Activated CD4-positive, alpha-beta memory T cell treated with anti-CD3 and anti-CD28 coated beads, Interleukin-2, amount 10 ng/mL, durations not matched to agents 7 days and 5 days (primary cell): ENCODE results near the gene AXIN1. TPM values are rescaled to one million over a fixed set of nuclear protein-coding genes. Genes with fewer than 3 reads are reported as not detected.

Experiments used
- CTCF ChIA-PET: fragments of 350-600 bp; sonication (Branson Sonifier 250); formaldehyde crosslinking; loops from one replicate; lab custom pipeline; 2021; ENCODE audit warnings: antibody characterized with exemption, inconsistent platforms; lab: Charles Lee
- POLR2A ChIA-PET: fragments of 350-600 bp; sonication (Branson Sonifier 250); formaldehyde crosslinking; loops from one replicate; lab custom pipeline; 2021; ENCODE audit warnings: antibody characterized with exemption; lab: Charles Lee
- DNase-seq: peaks from one replicate; pipeline ENCODE4 v3.0.0-alpha.2; 2020
- H3K27ac Mint-ChIP-seq: one replicate; pipeline ENCODE4 v1.8.0; 2021; ENCODE audit warnings: mild to moderate bottlenecking, mixed read lengths
- H3K27me3 Mint-ChIP-seq: one replicate; pipeline ENCODE4 v1.8.0; 2021; ENCODE audit warnings: mixed read lengths
- H3K36me3 Mint-ChIP-seq: one replicate; pipeline ENCODE4 v1.8.0; 2021; ENCODE audit warnings: low read depth, mixed read lengths
- H3K4me1 Mint-ChIP-seq: one replicate; pipeline ENCODE4 v1.8.0; 2021; ENCODE audit warnings: mixed read lengths
- H3K4me3 Mint-ChIP-seq: one replicate; pipeline ENCODE4 v1.8.0; 2021; ENCODE audit warnings: mild to moderate bottlenecking, mixed read lengths
- H3K9me3 Mint-ChIP-seq: one replicate; pipeline ENCODE4 v1.8.0; 2021; ENCODE audit warnings: mixed read lengths
- total RNA-seq, 2 experiments: library from RNA; stranded (reverse); gene quantifications; one replicate each; pipeline ENCODE4 v1.2.3, GENCODE V29; 2021

AXIN1 gene
- total RNA-seq, 2 experiments from 2014 or later, result 25.4 to 25.7 TPM

DNA sequence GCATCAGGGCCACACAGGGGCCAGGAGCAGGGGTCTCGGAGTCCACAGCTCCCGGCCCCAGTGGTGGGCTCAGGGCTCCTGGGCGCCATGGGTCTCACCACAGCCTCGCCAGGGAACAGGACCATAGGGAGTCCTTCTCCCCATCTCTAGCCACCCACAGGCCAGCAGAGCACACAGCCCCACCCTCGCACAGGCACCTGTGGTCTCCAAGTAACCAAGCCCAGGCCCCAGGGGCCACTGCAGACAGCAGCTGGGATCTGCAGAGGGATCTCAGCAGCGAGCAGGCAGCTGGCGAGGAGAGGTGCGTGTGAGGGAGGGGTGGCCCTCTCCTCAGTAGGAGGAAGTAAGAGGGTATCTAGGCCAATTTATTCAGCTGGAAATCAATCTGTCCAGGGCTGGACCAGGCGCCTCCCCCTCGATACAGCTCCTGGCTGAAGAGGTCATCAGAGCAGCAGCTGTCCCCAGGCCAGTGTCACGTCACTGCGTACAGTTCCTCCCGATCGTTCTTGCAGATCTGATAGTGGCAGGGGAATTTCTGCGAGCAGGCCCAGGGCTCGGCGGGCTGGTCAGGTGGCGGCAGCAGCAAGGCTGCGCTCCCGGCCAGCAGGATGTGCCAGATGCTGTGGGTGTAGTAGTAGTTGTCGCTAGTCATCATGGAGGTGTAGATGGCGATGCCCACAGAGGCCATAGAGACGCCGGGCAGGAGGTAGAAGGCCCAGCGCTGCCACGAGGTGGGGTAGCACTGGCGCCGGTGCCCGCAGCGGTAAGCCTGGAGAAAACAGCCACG is 19.2 kb upstream of the AXIN1 start:
- POLR2A ChIA-PET, result interaction anchor here (1.8 to 3.1 kb wide), 2 partner anchors 9 to 10 kb away, joined by 5 to 23 read pairs; partner anchors contain the start of gene PGAP6
- no peak overlapping the region for H3K4me3 Mint-ChIP-seq
- H3K36me3 Mint-ChIP-seq, result peaks cover 16% of the 10 kb centered on the region
- H3K27ac Mint-ChIP-seq, result no peak overlapping the region
- CTCF ChIA-PET, result no interaction called here
- DNase-seq, result no peak
- H3K27me3 Mint-ChIP-seq, result no peaks in the 10 kb centered on the region
- peaks cover 18% of the 10 kb centered on the region for H3K4me1 Mint-ChIP-seq
- H3K9me3 Mint-ChIP-seq, result no peaks in the 10 kb centered on the region

DNA sequence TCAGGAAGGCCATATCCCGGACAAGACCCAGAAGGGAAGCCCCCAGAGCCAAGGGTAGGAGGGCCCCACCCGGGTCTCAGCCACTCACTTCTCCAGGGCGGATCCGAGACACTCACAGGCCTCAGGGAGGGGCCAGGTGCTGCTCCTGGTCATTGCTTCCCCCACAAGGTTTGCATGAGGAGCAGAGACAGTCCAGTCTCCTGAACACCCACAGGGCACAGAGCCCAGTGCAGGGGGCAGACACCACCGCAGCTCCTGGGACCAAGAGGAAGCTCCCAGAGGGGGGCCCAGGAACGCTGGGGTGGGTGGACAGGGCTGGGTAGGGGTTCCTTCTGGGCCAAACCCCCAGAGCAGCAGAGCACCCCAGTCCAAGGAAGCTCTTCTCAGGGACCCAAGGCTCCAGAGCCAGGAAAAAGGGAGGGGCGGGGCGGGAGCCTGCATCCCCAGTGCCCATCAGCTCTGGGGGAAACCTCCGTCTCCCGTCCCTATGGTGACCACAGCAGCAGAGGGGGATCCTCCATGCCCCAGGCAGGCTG is 18.5 kb upstream of the AXIN1 start:
- no peak for DNase-seq
- Mint-ChIP-seq H3K9me3 (no peaks in the 10 kb centered on the region), H3K36me3 (peaks cover 16% of the 10 kb centered on the region), H3K4me3 (peak overlapping the region; percentile 82), H3K27me3 (no peaks in the 10 kb centered on the region), H3K27ac (peak overlapping the region; percentile 77), H3K4me1 (peaks cover 18% of the 10 kb centered on the region)
- ChIA-PET CTCF (interaction anchor here (1.0 to 1.9 kb wide), 3 partner anchors 9 to 264 kb away, joined by 3 to 8 read pairs (median 6); partner anchors contain the start of gene AXIN1), POLR2A (interaction anchor here (1.0 to 3.1 kb wide), 3 partner anchors 9 to 11 kb away, joined by 3 to 23 read pairs (median 5); partner anchors contain the start of gene PGAP6)

DNA sequence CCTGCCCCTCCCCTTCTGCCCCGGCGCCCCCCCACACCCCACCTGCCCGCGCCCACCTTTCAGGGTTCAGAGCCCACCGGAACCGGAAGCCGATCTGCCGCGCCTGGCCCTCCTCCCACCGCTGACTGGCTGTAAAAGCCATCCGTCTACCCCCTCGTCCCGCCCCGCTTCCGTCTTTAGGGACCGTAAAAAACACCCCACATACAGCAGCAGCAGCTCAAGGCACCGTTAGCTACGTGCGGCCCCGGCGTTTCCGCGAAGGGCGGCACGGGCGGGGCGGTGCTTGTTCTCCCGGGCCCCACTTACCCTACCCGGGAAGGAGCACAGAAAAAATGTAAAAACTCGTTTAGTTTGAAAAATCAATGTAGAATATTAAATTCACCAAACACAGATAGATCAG is 17.9 kb upstream of the AXIN1 start, which contains the start of gene MRPL28:
TSS of gene MRPL28 (minus strand) at position 96 of the 400 bp plus-strand sequence. CDS start 320 bp downstream, outside the sequence.
- ChIA-PET CTCF (interaction anchor here (1.0 to 1.9 kb wide), 3 partner anchors 9 to 263 kb away, joined by 3 to 8 read pairs (median 6); partner anchors contain the start of gene AXIN1), POLR2A (interaction anchor here (1.0 to 3.1 kb wide), 4 partner anchors 8 to 17 kb away, joined by 3 to 23 read pairs (median 4); partner anchors contain the start of gene PGAP6)
- Mint-ChIP-seq H3K9me3 (no peaks in the 10 kb centered on the region), H3K4me1 (peaks cover 18% of the 10 kb centered on the region), H3K27me3 (no peaks in the 10 kb centered on the region), H3K36me3 (peaks cover 16% of the 10 kb centered on the region), H3K27ac (peak within 1 kb of the TSS; percentile 77), H3K4me3 (peak within 1 kb of the TSS; percentile 82)
- DNase-seq, result peak; percentile 96

DNA sequence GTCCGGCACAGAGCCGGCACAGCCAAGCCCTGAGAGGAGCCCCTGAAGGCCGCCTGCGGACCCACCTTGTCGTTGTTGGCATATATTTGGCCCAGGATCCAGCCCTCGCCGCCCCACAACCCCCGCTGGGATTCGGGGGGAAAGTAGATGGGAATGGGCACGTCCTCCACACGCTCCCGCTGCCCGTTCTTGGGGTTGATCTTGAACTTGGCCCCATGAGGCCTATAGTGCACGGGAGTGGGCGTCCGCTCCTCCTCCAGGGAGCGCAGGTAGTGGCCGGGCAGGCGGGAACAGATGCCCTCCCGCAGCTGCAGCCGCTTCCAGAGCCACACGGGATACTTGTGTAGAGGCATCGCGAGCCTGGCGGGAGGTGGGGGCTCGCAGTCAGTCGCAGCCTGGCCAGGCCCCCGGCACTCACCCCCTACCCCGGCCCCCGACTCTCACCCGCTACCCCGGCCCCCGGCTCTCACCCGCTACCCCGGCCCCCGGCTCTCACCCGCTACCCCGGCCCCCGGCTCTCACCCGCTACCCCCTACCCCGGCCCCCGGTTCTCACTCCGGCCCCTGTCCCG is 17.4 kb upstream of the AXIN1 start:
- peaks cover 18% of the 10 kb centered on the region for H3K4me1 Mint-ChIP-seq
- H3K27me3 Mint-ChIP-seq, result no peaks in the 10 kb centered on the region
- peaks cover 16% of the 10 kb centered on the region for H3K36me3 Mint-ChIP-seq
- no peak for DNase-seq
- H3K9me3 Mint-ChIP-seq, result no peaks in the 10 kb centered on the region
- peak overlapping the region; percentile 82 for H3K4me3 Mint-ChIP-seq
- POLR2A ChIA-PET, result interaction anchor here (1.0 to 3.1 kb wide), 4 partner anchors 10 to 141 kb away, joined by 3 to 23 read pairs (median 4); partner anchors contain the start of genes LUC7L and PGAP6
- CTCF ChIA-PET, result interaction anchor here (1.0 to 1.9 kb wide), 3 partner anchors 8 to 263 kb away, joined by 3 to 8 read pairs (median 6); partner anchors contain the start of gene AXIN1
- no peak overlapping the region for H3K27ac Mint-ChIP-seq

DNA sequence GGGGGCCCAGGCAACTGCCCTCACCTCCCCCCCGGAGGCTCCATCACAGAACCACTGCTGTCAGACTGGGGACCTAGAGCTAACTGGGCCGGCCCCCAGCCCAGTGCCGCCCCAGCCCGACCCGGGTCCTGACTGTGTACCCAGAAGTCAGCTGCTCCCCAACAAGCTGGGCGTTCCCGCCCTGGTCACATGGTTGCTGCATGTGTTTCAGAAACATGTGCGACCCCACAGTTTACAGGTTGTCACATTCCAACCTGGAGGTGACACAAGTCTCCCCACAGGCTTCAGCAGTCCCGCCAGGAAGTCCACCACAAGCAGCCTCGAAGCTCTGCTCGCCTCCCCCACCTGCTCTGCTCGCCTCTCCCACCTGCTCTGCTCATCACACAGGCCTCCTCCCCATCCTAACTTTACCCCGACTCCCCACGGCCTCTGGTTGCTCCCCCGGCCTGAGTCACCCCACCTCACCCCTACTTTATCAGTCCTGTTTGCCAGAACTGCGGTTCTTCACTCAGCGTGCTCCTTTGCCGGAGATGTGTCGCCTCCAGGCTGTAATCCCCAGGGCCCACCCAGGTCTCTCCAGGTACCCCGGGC is 16.8 kb upstream of the AXIN1 start:
- peaks cover 18% of the 10 kb centered on the region for H3K4me1 Mint-ChIP-seq
- DNase-seq, result no peak
- peak overlapping the region; percentile 55 for H3K4me3 Mint-ChIP-seq
- CTCF ChIA-PET, result interaction anchor here (1.5 to 1.9 kb wide), 2 partner anchors 17 to 262 kb away, joined by 6 to 8 read pairs; partner anchors contain the start of gene AXIN1
- peaks cover 16% of the 10 kb centered on the region for H3K36me3 Mint-ChIP-seq
- no peak overlapping the region for H3K27ac Mint-ChIP-seq
- H3K27me3 Mint-ChIP-seq, result no peaks in the 10 kb centered on the region
- POLR2A ChIA-PET, result interaction anchor here (1.5 to 3.1 kb wide), 3 partner anchors 12 to 140 kb away, joined by 3 to 23 read pairs (median 4); partner anchors contain the start of genes LUC7L and PGAP6
- H3K9me3 Mint-ChIP-seq, result no peaks in the 10 kb centered on the region

DNA sequence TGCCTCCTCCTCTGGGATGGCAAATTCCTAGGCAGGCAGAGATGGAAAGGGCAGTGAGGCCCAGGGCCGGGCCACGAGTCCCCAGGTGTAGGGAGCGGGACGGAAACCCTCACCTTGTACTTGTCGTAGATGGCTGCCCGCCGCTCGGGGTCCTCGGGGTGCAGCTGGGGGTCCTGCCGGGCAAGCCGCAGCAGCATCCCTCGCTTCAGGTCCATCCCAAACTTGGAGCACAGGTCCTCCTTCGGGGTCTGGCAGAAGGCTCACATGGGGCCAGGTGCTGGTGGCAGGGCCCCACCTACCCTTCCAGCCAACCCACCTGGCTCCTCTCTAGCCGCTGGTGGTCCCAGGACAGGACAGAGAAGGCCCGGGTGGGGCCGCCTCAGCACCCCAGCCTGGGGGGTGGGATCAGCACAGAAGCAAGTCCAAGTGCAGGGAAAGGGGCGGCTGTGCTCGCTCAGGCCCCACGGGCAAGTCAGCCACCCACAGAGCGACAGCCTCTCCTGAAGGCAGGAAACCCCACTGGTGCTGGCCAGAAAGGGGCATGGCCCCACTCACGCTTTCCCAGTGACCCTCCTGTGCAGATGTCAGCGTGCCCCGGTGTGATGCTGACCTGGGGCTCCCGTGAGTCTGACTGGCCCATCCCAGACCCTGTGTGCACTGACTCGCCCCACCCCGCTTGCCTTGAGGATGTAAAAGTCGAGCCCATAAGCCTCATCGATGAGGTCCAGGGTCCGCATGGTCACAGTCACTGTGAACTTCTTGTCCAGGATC is 16.1 kb upstream of the AXIN1 start:
- no peaks in the 10 kb centered on the region for H3K27me3 Mint-ChIP-seq
- DNase-seq, result no peak
- no peak overlapping the region for H3K4me3 Mint-ChIP-seq
- peaks cover 18% of the 10 kb centered on the region for H3K4me1 Mint-ChIP-seq
- POLR2A ChIA-PET, result interaction anchor here (1.5 to 1.6 kb wide), 2 partner anchors 16 to 140 kb away, joined by 3 to 4 read pairs; partner anchors contain the start of gene LUC7L
- H3K9me3 Mint-ChIP-seq, result no peaks in the 10 kb centered on the region
- peaks cover 15% of the 10 kb centered on the region for H3K36me3 Mint-ChIP-seq
- CTCF ChIA-PET, result no interaction called here
- no peak overlapping the region for H3K27ac Mint-ChIP-seq

DNA sequence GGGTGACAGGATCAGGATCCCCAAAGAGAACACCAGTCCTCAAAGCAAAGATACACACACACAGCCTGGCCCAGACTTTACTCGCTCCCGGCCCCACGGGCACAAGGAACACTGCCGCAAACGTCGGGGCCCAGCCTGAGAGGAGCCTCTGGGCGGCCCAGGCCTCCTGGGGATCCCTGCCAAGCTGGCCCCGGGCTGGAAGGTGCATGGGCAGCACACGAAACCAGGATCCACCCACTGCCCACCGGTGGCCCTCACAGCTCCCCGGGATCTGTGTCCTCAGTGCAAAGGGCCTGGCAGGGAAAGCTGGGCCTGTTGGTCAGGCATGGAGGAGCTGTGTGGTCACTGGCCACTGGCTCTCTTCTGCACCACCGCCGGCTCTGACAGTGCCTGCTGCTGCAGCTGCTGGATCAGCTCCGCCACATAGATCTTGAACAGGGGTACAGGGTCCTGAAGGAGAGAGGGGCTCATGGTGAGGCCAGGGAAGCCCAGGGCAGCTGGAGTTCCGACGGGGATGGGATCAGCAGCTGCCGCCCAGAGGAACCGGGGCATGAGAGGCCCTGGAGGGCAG is 14.9 kb upstream of the AXIN1 start:
- H3K4me1 Mint-ChIP-seq, result peaks cover 18% of the 10 kb centered on the region
- CTCF ChIA-PET, result no interaction called here
- H3K36me3 Mint-ChIP-seq, result peaks cover 11% of the 10 kb centered on the region
- no peaks in the 10 kb centered on the region for H3K27me3 Mint-ChIP-seq
- no peak overlapping the region for H3K27ac Mint-ChIP-seq
- POLR2A ChIA-PET, result no interaction called here
- no peak for DNase-seq
- no peak overlapping the region for H3K4me3 Mint-ChIP-seq
- no peaks in the 10 kb centered on the region for H3K9me3 Mint-ChIP-seq

DNA sequence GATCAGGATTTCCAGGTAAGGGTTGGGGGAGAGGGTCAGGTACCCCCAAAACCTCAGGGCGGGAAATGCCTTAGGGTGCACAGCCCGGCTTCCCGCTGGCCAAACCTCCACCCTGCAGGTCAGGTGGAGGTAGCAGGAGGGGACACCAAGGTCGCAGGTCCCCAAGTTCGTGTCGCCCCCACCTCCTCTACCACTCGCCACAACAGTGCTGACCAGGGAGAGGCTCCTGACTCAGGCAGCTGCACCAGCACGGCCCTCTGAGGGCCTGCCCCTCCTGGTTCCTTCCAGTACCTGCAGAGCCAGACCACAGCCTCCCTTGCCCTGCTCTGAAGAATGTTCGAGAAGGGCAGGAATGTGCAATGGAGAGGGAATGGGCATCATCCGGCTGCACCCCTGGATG is 14.0 kb upstream of the AXIN1 start:
- no peak overlapping the region for H3K4me3 Mint-ChIP-seq
- no peaks in the 10 kb centered on the region for H3K27me3 Mint-ChIP-seq
- ChIA-PET CTCF (interaction anchor here (1.5 kb wide), 1 partner anchor 138 kb away, joined by 3 read pairs; no protein-coding TSS in a partner anchor), POLR2A (no interaction called here)
- H3K27ac Mint-ChIP-seq, result no peak overlapping the region
- H3K9me3 Mint-ChIP-seq, result no peaks in the 10 kb centered on the region
- peaks cover 20% of the 10 kb centered on the region for H3K4me1 Mint-ChIP-seq
- H3K36me3 Mint-ChIP-seq, result peaks cover 9% of the 10 kb centered on the region
- DNase-seq, result no peak

DNA sequence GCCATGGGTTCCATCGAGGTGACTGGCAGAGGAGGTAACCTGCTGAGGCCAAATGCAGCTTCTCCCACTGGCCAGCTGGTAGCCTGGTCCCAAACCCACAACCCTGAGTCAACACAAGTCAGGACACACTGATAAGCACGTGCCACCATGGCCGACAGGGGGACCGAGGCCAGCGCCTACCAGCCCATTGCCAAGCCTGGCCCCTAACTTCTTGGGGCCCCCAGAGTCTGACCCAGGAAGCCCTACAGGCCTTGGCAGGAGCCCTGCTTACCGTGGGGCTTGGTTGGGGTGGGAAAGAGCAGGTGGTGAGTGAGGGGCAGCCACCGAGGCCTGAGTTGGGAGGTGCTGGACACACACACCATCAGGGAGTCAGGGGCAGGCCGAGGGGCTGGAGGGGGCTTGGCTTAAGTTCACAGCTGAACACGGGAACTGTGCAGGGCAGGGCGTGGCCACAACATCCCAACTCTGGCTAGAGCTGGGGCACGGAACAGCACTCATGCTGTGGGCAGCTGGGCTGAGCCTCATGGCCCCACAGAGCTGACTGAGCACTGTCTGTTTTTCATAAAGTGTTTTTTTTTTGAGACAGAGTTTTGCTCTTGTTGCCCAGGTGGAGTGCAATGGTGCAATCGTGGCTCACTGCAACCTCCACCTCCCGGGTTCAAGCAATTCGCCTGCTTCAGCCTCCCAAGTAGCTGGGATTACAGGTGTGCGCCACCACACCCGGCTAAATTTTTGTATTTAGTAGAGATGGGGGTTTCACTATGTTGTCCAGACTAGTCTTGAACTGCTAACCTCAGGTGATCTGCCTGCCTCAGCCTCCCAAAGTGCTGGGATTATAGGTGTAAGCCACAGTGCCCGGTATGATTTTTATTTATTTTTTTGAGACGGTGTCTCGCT is 12.3 kb upstream of the AXIN1 start:
- H3K9me3 Mint-ChIP-seq, result no peaks in the 10 kb centered on the region
- no peak overlapping the region for H3K4me3 Mint-ChIP-seq
- no peak overlapping the region for H3K27ac Mint-ChIP-seq
- CTCF ChIA-PET, result interaction anchor here (1.0 to 1.4 kb wide), 4 partner anchors 12 to 299 kb away, joined by 3 to 4 read pairs (median 4); partner anchors contain the start of gene AXIN1
- peaks cover 5% of the 10 kb centered on the region for H3K36me3 Mint-ChIP-seq
- POLR2A ChIA-PET, result interaction anchor here (1.8 kb wide), 1 partner anchor 10 kb away, joined by 3 read pairs; no protein-coding TSS in a partner anchor
- no peaks in the 10 kb centered on the region for H3K27me3 Mint-ChIP-seq
- peaks cover 11% of the 10 kb centered on the region for H3K4me1 Mint-ChIP-seq
- DNase-seq, result no peak

DNA sequence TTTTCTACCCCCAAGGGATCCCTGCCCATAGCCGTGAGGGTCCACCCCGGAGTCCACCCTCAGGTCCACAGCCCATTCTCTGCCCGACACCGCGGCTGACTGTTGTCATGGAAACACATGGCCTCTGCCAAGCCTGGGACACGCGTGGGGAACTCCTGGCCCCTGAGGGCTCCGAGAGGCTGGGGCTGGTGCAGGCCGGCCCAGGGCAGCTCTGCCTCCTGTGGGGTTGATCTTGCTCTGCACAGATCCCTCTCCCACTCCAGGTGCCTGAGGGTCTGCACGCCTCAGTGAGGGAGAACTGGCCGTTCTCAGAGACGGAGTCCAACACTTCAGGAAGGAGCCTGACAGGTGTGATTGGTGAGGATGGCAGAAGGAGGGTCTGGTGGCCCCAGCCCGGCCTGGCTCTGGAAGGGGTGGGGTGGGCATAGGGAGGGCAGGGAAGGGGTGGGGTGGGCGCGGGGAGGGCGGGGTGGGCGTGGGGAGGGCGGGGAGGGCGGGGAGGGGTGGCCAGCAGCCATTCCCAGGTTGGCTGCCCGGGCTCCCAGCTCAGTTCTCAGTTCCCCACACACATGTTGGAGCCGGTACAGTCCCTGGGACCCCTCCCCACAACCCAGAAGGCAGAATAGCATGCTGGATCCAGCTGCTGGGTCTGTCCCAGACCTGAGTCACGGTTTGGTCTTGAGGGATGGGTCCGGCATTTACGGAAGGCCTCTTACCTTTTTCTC is 11.4 kb upstream of the AXIN1 start:
- Mint-ChIP-seq H3K36me3 (peaks cover 5% of the 10 kb centered on the region), H3K27ac (no peak overlapping the region), H3K27me3 (no peaks in the 10 kb centered on the region), H3K4me1 (peaks cover 5% of the 10 kb centered on the region), H3K9me3 (no peaks in the 10 kb centered on the region), H3K4me3 (no peak overlapping the region)
- DNase-seq, result no peak
- POLR2A ChIA-PET, result interaction anchor here (1.5 to 1.8 kb wide), 2 partner anchors 9 to 11 kb away, joined by 3 read pairs; no protein-coding TSS in a partner anchor
- CTCF ChIA-PET, result interaction anchor here (2.7 kb wide), 1 partner anchor 257 kb away, joined by 24 read pairs; no protein-coding TSS in a partner anchor
